Fibroblast of peridontal ligament (primary cell): Measurements from ENCODE around the gene ST6GALNAC4.
"Not testable (repeated sequence)": the region's sequence is repeated elsewhere in the genome, so short reads cannot be mapped to it uniquely, and the experiment has no call there.

ENCODE experiments used
- DNase-seq: peaks from one replicate; pipeline ENCODE4 v3.0.0-alpha.2; 2010; ENCODE audit errors: extremely low read depth

ST6GALNAC4 gene

DNA sequence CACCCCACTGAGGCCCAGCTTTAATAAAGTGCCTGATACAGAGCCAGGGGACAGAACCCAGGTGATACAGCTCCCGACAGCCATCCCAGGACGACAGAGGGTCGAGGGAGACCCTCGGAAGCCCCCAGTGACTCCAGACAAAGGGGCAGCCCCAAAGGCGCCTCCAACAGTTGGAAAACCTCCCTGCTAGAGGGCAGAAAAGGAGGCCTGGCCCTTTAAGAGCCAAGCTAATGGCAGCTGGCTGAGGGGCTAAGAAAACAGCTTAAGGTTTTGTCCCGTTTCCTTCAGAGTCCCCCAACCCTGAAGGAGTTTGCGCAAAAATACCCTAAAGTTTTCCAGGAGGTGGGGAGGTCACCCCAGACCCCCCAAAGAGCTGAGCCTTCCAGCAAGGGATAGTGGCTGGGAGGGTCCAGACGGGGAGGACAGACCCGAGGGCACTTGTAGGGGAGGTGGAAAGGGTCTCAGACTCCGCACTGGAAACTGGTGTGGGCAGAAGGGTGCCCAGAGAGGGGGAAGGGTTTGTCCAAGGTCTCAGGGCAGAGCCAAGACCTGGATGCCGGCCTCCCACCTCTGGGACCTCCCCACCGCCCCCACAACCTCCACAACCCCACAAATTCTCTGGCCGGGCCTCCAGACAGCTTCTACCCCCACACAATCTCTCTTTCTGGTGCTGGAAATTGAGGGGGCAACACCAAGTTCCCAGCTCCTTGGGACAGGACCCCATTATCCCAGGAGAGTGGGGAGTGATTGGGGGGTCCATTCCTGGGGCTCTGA is 31.1 kb downstream of the ST6GALNAC4 start:
- no peak for DNase-seq

DNA sequence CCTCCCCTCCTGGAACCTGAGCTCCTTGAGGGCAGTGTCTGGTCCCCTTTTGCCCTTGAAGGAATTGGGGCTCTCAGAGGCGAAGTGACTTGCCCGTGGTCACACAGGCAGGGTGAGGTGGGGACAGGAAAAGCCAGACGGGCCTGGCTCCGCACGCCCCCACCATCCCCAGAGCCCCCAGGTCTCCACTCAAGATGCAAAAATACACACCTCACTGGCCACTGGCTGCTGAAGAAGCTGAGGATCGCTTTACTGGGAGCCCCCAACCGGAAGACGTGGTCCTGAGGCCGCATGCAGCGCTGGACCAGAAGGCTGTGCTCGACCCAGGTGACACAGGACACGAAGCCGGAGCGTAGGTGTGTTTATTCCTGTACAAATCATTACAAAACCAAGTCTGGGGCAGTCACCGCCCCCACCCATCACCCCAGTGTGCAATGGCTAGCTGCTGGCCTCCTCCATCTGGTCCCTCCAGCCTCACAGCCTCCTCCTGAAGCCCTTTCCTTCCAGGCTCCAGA is 31.8 kb downstream of the ST6GALNAC4 start:
- DNase-seq = no peak

DNA sequence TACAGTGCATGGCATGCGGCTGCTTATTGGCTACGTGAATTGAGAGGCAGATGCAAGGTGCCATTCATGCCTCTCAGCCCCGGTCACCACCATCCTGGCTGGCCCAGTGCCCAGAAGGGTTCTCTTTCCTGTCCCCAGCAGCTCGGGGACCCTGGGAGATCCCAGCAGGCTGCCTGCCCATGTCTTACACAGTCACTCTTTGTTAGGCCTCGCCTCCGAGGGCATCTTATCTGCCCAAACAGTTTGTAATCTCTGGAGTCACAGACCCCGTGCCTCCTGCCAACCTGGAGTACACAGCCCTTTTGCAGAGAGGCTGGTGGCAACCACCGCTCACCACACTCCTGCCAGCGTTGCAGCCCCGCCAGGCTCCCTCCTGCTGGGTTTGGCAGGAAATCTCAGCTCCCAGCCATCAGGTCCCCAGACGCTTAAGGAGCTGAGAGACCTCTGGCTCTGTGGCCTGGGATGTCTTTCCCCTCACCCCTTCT is 32.4 kb downstream of the ST6GALNAC4 start:
- no peak for DNase-seq

DNA sequence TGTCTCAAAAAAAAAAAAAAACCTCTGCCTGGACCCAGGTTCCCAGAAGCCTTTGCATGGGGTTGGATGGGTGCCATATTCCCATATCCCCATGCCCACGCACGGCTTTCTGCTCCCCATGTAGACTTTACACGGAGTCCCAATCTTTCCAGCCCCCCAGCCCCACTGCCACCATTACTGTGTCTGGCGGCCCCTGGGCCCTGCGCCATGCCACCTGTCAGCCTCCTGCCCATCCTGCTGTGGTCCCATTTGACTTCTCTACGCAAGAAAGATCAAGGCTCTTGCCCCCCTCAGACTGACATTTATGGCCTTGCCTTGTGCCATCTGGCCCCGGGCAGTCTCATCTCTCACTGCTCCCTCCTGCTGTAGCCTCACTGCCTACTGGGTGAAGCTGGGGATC is 32.9 kb downstream of the ST6GALNAC4 start:
- DNase-seq = no peak

DNA sequence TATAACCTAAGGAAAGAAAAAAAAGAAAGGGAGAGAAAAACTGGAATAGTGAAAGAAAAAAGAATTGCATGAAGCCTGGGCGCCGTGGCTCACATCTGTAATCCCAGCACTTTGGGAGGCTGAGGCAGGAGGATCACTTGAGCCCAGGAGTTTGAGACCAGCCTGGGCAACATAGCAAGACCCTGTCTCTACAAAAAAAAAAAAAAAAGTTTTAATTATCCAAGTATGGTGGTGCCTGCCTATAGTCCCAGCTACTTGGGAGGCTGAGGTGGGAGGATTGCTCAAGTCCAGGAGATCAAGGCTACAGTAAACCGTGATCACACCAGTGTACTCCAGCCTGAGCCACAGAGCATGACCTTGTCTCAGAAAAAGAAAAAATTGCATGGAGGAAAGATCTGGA is 35.1 kb downstream of the ST6GALNAC4 start:
- not testable (repeated sequence) for DNase-seq

DNA sequence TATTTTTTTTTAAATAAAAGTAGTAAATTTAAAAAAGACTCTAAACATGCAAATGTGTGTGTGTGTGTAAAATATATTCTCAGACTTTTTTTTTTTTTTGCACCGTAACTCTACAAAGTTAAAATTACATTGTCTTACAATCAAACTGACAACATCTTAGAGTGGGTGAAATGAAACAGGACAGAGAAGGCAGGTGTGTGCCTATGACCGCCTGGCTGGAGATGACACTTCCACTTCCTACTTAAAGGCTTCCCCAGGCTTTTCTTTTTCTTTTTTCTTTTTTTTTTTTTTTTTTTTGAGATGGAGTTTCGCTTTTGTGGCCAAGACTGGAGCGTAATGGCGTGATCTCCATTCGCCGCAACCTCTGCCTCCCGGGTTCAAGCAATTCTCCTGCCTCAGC is 36.7 kb downstream of the ST6GALNAC4 start:
- DNase-seq = no peak

DNA sequence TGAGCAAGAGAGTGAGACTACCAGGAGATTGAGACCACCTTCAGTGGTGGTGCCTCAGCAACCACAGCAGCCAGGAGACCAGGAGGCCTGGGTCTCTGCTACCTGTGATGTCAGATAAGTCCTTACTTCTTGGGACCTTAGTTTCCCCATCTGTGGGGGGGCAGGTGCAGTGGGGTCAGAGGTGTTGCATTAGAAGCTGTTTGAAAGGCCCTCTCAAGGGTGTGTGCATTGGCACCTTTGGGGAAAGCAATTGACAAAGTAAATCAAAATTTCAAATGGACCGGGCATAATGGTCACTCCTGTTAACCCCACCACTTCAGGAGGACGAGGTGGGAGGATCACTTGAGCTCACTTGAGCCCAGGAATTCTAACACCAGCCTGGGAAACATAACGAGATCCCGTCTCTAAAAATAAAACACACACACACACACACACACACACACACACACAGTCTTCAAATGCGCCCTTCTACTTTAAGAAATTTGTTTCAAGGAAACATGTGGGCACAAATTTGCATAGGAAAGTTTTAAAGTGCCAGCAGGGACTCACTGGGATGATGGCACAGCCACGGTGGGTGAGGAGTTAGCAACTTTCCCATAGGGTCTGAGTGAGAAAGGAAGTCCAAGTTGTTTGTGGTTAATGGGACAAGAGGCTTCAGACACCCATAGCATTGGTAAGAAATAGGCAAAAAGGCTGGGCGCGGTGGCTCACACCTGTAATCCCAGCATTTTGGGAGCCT is 38.0 kb downstream of the ST6GALNAC4 start:
- DNase-seq = no peak

DNA sequence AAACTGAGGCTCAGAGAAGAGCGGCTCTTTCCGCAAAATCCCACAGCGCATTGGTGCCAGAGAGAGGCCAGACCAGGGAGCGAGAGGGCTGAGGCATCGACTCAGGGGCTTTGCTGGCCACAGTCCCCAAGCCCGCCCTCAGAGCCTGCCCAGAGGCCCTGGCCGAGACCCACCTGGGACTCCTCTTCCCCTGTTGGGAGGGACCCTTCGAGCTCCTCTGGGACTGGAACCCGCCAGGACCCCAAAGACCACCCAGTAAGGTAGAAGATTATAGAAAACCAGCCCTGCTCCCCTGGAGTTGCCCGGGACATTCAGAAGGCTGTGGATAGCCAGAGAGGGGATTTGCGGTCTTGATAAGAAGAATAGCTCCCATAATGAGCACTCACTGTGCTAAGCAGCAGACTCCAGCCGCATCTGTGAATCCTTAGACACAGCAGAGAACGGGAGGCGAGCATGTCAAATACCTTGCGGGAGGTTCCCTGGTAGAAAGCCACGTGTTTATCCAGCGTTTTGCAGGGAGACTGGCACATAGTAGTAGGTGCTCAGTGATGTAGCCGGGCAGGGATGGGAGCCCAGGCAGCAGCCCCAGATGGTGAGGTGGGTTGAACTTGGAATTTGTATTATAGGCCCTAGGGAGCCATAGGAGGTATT is 38.7 kb downstream of the ST6GALNAC4 start:
- DNase-seq = no peak

DNA sequence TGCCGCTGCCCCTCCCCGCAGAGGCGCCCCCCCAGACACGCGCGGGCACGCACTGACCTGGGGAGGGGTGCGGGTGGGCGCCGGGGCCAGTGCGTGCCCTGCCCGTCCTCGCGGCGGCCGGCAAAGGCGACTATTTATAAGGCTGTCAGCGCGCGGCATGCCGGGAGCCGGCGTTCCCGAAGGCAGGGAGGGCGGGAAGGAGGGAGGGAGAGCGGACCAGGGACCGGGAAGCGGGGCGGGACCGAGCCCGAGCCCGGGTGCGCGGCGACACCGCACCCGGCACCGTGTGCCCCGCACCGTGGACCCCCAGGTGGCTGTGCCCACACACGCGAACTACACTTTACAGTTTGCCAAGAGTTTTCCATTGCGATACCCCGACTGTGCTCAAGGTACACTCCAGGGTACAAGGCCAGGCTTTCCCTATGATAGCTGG is 39.3 kb downstream of the ST6GALNAC4 start, which contains the start of gene AK1:
TSS of gene AK1 (minus strand) at position 110 of the 433 bp plus-strand sequence. CDS start 3,058 bp downstream, outside the sequence.
- peak; percentile 39 for DNase-seq

DNA sequence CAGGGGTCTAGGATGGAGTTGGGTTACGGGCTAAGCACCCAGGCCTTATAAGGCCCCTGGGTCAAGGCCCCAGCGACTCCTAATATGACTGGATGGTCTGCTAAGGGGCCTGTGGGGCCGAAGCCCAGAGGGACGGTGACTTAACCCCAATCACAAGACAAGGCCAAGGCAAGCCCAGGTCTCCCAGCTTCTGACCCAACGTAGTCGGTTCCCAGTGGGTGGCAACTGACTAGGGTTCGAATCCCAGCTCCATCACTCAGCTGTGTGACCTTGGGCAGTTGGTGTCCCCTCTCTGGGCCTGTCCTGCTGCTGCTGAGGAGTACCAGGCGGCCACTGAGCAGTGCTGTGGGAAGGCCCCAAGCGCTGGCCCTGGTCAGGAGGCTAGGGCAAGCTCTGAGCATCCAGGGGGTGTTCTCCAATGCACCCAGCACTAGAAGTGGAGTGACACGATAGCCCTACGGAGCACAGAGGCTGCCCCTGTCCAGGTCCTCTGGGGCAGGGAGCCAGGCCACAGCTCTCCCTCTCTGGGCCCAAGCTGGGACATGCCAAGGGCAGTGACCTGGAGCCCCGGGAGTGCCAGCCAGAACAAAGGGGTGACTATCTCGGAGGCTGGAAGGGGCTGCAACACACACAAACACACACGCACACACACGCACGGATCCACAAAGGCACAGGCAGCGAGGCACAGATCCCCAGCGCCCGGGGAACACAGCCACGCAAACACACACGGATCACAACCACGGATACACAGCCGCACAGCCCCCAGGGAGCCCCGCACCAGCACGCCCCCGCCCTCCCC is 39.9 kb downstream of the ST6GALNAC4 start:
- DNase-seq = peak; percentile 15

DNA sequence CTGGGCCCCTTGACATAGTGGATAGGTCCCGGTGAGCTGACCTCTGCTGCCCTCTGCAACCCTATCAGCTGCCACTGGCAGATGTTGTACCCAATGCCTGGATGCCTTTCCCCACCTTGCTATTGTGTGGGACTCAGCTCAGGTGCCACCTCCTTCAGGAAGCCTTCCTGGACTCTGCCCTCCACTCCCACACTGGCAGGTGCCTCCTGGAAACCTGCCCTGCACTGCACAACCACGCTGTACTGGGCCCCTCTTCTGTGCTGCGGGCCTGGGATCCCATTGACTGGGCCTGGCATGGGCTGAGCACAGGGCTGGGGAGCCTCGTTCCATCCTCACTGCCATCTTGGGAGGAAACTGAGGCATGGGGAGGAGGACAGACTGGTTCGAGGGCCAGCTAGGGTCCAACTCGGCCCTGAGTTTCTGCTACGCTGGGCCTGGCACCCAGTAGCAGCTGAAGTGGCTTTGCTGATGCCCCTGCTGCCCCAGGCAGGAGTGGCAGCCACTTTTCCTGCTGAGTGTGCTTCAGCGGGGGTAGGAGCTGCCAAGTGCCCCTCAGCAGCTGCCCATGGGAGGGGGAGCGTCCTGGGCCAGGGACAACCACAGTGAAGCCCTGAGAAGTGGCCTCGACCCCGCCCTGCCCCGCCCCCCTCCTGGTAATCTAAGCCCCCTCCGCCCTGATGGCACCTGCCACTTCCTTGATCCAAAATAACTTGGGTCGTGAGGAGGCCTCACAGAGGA is 40.6 kb downstream of the ST6GALNAC4 start:
- no peak for DNase-seq

DNA sequence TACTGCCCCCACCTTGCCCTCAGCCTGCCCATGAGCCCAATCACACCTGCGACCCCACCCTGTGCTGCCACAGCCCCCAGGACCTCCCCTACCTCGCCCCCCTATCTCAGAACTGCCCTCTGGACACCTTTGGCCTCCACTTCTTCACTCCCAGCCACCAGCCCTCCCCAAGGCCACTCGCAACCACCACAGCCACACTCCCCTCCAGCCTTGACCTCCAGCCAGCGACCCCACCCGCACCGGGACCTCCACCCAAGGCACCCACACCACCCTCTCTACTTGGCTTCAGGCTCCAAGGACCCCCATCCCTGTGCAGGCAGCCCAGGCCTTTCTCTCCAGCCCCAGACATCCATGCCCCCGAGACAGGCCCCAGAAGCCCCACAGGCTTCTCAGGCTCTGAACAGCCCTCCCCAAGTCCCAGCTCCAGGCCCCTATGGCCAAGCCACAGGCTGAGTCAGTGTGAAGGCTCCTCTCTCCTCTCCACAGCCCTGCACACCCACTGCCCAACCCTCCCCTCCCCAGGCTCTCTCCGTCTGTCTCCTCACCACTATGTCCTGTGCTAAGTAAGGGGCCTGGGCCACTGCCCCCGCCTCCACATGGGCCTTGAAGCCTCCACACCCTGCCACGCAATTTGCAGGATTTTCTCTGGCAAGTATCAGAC is 41.4 kb downstream of the ST6GALNAC4 start:
- DNase-seq = peak; percentile 59

DNA sequence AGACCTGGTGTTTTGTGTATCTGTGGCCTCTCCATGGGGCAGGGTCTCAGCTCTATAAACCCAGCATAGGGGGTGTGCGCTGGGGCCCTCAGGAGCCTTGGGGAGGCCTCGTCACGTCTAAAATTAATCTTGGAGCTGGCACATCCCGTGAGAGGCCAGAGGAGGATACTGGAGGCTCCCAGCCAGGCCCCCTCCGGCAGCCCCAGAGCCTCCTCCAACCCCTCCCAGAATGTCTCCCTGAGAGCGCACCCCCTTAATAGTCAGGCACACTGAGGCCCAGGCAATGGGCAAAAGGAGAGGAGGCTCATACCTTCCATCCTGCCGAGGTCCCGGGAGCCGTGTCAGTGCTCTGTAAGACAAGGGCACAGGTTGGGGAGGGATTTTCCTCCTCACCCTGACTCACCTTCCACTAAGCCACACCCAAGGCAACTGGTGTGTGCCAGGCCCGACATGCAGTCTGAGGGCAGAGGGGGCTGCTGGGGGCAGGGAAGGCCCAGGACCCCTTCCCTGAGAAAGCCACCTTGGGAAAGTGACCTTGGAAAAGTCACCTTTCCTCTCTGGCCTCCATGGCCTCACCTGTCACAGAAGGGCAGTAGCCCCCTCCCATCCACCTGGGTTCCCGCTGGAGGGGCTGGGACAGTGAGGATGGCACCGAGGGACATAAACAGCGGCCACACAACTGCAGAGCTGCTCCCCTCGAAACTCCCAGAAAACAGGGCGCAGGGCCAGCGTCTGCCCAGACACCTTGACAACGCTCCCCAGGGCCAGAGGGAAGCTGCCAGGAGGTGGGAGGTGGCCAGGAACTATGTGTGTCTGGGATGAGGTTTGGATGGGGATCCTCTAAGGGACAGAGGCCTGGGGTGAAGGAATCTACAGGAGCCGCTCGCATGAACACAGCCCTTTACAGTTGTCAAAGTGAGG is 42.3 kb downstream of the ST6GALNAC4 start:
- no peak for DNase-seq

DNA sequence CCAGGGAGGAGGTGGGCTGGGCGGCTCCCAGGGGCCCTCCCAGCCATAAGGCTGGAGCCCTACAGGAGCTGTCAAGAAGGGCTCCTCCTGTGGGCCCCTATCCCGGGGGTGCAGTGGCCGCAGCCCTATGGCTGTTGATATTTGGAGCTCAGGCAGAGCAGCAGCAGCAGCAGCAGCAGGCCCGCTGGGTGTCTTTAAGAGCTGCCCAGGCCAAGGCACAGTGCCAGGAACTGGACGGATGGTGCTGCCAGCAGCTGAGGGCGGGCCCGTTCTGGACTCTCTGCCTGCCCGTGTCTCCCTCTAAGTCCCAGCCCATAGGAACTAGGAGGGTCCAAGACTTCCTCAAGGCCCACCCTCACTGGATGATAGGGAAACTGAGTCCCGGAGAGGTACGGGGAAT is 43.0 kb downstream of the ST6GALNAC4 start:
- DNase-seq = peak; percentile 62

DNA sequence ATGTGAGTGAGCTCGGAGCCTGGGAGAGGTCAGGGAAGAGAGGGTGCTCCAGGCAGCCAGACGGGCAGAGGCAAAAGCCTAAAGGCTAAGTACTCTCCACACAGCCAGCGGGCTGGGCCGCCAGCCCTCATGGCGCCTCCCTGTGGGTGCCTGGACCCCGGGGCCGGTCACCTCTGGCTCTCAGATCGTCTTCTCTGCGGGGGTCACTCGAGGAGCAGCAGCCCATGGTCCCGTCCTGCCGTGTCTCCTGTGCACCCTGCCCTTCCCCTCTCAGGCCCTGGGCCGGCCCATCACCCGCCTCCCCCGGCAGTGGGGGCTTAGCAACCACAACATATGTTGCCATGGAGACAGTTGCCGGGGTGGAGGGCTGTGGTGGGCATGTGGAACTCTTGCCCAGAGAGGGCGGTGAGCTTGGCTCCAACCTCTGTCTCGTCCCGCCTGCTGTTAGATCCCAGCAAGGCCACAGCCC is 43.6 kb downstream of the ST6GALNAC4 start:
- DNase-seq = no peak

DNA sequence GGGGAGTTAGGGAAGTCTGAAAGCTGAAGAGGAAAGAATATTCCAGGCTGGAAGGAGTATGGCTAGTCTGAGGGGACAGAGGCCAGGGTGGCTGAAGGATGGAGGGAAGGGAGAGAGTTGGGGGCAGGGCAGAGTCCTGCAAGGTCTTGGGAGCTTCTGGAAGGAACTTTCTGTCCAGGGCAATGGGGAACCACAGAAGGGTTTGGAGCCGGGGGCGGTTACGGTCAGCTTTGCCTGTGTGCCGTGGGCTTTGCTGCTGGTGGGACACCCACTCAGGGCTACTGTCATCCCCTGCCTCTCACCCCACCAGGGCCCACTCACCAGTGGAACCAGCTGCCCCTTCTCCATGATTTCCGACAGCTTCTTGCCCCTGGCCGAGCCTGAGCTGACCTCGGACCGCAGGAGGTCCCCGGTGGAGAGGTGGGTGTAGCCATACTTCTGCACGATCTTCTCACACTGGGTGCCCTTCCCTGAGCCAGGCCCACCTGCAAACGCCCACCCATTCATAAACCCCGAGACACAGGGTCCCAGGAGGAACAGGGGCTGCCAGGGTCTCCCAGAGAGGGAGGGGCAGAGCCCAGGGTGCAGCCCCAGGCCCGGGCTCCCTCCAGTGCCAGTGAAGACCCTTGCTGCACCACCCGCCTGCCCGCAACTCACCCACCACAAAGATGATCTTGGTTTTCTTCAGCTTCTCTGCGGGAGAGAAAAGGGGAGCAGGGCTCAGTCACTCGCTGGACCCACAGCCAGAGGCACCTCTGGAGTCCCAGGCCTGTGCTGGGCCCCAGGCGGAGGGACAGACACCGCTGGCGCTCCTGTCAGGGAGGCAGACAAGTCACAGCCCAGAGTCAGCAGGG is 44.2 kb downstream of the ST6GALNAC4 start:
- DNase-seq = no peak

DNA sequence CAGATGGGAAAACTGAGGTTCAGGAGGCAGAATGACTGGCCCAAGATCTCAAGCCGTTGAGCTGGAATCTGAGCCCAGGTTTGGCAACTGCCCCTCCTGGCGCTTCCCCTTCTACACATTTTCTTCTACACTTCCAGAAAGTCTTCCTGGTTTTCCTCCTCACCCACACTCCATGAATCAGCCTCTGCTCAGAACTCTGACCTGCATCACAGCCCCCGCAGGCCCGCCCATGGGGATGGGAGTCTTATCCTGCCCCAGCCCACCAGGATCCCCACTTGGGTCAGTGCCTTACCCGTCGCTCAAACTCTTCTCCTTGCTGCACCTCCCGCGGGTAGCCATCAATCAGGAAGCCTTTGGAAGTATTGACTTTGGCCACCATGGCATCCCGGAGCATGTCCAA is 45.3 kb downstream of the ST6GALNAC4 start:
- no peak for DNase-seq

DNA sequence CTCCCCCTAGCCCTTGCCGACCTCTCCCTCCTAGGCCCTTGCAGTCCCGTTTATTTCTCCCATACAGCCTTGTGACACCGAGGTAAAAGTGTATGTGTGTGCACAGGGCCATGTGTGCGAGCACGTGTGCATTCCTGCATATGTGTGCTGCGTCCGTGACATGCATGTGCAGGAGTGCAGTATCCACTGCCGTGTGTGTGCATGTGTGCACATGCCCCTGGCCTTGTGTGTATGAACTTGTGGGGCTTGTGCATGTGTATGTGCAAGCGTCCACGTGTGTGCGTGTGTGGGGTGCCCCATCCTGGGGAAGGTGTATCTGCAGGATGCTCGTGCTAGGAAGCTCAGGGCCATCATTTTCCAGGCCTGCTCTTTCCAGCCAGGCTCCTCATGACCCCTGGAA is 46.0 kb downstream of the ST6GALNAC4 start:
- DNase-seq = no peak
